HG03354 (cell line): ENCODE measurements around the gene NVL.

ENCODE experiments used
- ATAC-seq: cut with Tn5 transposase; IDR thresholded peaks from one replicate; pipeline ENCODE4 v1.9.1; 2021; ENCODE audit warnings: mild to moderate bottlenecking; ENCODE audit not compliant: unreplicated experiment, poor library complexity, severe bottlenecking

The NVL gene

DNA sequence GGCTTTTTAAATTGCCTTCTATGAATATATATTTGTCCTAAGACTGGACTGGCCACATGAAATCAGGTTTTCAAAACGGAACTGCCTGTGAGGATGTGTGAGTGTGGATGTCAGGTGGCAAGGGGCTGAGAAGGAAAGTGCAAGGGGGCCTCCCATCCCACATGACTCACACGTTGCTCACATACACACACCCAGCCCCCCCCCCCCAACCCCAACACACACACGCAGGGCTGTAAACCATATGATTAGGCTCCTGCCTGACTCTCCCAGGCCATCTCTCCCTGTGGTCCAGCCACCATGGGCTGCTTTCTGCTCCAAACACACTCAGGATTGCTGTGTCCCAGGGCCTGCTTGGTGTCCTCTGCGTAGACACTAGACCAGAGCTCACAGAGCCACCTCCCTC is 124.5 kb downstream of the NVL start:
- peak; percentile 52 for ATAC-seq

DNA sequence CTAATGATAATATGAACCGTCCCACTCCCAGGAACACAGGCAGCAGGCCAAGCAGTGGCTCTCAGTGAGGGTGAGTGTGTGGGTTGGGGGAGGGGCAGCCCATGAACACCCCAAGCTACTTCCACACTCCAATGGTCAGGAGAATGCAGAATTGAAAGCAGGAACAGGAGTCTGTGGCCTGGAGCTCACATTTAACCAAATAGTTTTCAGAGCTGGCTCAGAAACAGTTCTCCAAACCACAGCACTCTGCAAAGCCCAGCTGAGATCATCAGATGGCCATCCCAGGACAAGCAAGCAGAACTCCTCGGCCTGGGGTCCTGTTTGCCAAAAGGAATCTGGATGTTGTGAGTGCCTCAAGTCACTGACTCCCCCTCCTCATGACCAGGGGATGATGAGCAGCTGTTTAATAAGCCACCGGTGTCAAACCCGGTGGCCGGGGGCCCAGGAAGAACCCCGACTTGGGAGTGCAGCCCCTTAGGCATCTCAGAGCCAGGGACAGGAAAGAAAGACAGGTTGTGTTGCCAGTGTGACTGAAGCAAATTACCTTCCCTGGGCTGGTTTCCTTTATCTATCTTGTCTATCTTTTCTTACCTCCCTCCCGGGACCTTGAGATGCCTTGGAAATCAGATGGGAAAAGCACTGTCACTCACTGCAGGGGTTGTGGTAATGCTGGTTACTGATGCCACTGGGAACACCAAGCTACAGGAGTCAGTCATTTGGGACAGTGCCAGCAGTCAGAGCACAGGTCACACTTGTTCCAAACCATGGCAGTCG is 126.5 kb downstream of the NVL start:
- peak; percentile 56 for ATAC-seq

DNA sequence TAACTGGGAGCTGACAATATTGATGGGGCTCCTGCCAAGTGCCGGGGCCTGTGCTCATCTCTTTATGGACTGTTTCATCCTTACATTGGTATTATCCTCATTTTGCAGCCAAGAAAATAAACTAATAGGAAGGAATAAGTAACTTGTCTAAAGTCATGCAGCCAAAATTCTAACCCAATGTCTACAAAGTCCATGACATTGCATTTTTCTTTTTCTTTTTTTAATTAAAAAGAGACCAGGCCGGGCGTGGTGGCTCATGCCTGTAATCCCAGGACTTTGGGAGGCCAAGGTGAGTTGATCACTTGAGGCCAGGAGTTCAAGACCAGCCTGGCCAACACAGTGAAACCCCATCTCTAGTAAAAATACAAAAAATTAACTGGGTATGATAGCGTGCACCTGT is 128.1 kb downstream of the NVL start:
- ATAC-seq: no peak

DNA sequence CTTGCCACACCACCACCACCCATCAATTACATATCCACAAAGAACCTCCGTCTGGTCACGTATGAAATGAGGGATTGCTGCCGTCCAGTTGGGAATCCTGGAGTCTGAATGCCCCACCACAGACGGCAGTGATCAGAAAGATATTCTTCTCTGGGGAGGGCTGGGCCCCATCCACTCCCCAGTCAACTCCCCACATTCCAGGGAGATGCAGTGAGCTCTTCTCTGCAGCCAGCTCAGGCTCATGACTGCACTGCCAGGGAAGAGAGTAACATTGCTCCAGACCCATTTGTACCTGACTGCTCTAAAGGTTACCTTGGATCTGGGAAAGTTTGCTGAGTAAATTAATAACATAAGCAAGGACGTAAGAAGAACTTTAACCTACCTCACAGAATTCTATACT is 128.6 kb downstream of the NVL start:
- no peak for ATAC-seq

DNA sequence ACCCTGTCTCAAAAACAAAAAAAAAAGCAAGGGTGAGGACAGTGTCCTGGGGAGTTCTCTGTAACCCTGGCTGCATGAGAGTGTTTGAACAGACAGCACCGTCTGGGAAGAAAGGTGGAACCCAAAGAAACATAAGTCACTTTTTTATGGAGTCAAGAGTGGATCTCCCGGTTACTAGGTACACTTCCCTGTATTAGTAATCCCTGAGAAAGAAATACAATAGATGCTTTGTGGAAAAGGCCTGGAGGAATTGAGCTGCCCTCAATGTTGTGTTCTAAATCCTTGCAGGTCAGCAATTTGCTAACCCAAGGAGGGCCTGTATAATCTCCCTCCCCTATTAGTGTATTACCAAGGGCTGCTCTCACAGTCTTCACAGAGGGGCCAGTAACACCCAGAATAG is 130.3 kb downstream of the NVL start:
- no peak for ATAC-seq

DNA sequence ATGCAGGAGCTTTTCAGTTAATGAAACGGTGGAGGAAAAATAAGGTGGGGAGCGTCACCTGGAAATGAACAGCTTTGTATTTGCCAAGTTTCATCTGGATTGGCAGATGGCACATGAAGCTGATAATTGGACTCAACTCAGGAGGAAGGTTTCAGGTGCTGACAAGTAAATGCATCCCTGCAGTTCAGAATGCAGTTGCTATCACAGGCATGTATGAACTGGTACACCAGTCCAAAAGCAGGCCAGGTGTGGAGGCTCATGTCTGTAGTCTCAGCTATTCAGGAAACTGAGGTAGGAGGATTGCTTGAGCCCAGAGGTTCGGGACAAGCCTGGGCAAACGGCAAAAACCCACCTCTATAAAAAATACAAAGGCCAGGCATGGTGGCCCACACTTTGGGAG is 131.4 kb downstream of the NVL start:
- ATAC-seq: no peak

DNA sequence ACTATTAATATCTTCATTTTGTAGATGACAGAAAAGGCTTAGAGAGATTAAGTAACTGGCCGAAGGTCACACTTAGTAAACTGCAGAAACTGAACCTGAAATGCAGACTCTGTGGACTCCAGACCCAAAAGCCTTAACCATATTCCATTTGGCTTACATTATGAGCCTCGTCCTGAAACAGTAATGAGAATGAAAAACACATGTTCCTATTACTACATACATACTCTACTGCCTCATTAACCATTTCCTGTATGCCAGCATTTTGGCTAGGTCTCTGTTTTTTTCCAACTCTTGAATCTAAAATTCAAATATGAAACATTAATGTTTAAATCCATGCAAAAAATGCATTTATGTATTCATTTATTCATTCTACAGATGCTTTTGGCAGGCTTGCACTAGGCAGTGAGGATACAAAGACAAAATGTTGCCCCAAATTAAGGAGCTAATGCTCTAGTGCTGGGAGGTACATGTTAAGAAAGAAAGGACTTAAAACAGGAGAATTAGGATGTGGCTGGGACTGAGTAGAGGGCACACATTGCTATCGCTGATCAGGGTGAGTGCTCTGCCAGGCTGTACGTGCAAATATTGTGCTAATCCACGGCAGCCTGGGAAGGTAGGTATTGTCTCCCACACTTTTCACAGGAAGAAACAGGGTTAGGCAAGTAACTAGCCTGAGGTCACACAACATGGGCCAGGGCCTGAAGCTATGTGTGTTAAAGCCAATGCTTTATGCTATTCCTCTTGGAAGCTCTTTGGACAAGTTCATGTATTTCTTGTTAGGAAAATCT is 133.0 kb downstream of the NVL start:
- no peak for ATAC-seq

DNA sequence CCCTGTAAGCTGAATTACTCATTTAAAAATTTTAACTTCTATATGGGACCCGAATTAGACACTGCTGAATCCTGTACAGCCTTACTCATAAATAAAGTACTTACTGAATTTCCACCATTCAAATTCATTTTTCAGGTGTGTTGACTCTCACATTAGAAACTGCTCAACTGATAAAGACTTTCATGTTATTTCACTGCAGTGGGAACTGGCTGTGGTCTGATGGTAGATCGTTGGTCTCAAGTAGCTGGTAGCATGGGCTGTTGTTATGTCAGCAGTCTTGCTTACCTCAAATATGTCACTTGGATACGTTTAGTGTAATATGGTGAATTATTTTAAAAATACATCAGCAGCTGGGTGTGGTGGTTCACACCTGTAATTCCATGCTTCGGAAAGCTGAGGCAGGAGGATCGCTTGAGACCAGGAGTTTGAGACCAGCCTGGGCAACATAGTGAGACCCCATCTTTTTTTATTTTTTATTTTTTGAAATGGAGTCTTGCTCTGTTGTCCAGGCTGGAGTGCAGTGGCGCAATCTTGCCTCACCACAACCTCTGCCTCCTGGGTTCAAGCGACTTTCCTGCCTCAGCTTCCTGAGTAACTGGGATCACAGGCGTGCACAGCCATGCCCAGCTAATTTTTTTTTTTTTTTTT is 136.5 kb downstream of the NVL start:
- ATAC-seq: no peak

DNA sequence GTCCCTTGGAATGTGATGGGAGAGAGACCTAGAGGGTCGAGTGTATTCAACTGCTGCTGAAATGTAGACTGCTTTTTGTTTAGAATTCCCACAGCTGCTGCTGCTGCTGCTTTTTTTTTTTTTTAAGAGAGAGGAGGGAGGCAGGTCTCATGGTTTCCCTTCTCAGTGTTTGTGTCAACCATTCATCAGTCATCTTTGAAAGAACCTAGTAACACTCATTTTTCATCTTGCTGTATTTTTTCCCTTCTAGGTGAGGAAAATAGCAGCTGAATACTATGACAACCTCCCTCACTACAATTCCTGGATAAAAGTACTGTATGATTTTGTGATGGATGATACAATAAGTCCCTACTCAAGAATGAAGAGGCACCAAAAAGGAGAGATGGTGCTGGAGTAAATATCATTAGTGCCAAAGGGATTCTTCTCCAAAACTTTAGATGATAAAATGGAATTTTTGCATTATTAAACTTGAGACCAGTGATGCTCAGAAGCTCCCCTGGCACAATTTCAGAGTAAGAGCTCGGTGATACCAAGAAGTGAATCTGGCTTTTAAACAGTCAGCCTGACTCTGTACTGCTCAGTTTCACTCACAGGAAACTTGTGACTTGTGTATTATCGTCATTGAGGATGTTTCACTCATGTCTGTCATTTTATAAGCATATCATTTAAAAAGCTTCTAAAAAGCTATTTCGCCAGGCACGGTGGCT is 137.7 kb downstream of the NVL start:
- no peak for ATAC-seq

DNA sequence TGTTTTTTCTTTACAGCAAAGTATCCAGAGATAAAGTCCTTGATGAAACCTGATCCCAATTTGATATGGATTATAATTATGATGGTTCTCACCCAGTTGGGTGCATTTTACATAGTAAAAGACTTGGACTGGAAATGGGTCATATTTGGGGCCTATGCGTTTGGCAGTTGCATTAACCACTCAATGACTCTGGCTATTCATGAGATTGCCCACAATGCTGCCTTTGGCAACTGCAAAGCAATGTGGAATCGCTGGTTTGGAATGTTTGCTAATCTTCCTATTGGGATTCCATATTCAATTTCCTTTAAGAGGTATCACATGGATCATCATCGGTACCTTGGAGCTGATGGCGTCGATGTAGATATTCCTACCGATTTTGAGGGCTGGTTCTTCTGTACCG is 140.4 kb downstream of the NVL start:
- no peak for ATAC-seq

DNA sequence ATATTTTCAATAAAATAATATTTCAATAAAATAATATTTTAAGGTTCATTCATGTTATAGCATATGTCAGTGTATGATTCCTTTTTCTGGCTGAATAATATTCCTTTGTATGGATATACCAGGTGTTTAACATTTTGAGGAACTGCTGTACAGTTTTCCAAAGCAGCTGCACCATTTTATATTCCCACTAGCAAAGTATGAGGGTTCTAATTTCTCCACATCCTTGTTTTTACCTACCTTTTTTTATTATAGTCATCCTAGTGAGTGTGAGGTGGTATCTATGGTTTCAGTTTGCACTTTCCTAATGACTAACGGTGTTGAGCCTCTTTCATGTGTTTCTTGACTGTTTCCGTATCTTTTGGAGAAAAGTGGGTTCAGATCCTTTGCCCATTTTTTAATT is 141.7 kb downstream of the NVL start:
- no peak for ATAC-seq

DNA sequence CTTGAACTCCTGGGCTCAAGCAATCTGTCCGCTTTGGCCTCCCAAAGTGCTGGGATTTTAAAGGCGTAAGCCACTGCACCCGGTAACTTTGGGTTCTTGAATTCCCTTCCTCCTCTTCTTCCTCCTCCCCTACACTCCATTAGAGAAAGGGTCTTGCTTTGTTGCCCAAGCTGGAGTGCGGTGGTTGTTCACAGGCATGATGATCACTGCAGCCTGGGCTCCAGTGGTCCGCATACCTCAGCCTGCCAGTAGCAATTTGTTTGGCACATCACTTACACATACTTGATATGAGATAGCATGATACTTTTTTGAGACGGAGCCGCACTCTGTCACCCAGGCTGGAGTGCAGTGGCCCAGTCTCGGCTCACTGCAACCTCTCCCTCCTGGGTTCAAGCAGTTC is 144.8 kb downstream of the NVL start:
- ATAC-seq: no peak

DNA sequence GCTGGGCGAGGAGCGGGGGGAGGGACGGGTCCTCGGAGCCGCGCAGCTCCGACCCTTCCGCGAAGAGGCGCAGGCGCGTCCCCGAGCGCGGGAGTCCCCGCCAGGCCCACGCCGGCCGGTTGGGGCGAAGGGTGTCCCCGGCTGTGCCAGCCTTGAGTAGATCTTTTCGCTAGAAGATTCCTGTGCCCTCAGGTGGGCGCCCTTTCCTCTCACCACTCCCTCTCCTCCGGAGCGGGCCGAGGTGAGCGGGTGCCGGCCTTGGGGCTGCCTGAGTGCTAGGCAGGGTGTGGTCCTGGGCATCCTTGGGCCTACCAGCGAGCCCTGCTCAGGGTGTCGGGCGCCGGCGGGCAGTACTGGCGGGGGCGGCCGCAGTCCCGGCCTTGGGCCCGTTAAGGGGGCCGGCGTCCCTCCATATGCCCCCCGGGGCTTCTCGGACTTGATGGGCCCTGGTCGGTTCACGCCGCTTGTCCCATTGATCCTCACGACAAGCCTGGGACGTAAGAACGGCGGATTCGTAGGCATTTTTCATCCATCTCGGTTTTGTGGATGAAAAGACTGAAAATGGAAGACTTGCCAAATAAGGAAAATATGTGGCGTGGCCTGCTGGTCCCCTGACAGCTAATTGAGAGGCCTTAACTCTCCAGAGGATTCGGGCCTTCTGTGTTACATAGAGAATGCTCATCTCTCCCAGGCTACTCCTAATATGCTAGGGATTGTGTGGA is 146.2 kb downstream of the NVL start:
- ATAC-seq: peak; percentile 54

DNA sequence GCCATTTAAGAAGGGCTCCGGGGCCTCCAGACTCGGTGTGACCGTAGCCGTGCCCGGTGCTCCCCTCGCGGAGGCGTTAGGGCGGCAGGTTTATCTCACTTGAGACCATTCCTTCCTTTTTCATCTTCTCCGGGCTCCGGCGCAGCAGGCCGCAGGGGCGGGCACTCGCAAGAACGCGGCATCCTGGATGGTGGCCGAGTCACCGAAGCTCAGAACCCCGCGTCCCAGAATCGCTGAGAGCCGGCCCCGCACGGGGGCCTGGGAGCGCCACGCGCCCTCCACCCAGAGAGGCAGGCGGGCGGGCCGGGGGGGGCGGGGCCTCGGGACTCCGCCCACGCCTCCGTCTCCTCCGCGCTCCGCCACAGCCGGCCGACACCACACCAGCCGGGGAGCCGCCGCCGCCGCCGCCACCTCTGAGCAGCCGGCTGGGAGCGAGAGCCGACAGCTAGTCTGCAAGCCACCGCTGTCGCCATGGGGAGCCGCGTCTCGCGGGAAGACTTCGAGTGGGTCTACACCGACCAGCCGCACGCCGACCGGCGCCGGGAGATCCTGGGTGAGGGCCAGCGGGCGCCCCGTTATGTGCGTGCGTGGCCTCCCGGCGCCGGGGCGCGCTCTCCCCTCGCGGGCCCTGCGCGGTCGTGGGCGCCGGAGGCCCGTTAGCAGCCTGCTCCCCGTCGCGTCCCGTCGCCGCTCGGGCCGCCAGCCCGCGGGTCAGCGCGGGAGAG is 146.9 kb downstream of the NVL start, which contains the start of gene DEGS1:
DEGS1 (plus strand) TSS at position 375 of the 725 bp plus-strand sequence; CDS start at position 472, 97 bp downstream.
- peak; percentile 79 for ATAC-seq

DNA sequence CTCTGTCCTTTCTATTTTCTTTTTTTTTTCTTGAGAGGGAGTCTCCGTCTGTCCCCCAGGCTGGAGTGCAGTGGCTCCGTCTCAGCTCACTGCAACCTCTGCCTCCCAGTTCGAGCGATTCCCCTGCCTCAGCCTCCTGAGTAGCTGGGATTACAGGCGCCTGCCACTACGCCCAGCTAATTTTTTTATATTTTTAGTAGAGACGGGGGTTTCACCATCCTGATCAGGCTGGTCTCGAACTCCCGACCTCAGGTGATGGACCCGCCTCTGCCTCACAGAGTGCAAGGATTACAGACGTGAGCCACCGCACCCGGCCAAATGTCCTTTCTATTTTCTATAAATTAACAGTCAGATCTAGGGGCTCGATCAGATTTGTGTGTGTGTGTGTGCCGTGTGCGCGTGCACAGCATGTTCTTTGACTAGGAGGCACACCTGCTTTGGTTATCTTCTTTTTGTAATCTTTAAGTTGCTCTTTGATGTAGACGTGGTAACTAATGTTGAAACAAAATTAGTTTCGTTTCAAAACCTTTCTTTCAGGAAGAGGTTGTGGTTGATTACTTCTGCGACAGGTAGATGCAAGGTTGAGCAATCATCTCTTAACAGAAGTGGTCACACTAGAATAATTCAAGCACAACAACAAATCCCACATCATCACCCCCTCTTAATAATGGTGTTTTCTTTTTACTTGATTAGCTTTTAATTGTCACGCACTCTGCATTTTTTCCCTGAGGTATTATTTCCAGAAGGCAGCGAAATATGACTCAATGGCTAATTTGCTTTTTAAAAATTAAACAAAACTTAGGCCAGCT is 147.7 kb downstream of the NVL start:
- ATAC-seq: peak; percentile 51

DNA sequence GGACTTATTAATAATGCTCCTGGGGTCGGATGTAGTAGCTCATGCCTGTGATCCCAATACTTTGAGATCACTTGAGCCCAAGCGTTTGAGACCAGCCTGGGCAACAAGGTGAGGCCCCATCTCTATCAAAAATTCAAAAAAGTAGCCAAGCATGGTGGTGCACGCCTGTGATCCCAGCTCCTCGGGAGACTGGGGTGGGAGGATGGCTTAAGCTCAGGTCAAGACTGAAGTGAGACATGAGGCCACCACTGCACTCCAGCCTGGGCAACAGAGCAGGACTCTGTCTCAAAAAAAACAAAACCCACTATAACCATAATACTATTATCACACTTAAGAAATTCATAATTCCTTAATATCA is 148.5 kb downstream of the NVL start:
- ATAC-seq: no peak

DNA sequence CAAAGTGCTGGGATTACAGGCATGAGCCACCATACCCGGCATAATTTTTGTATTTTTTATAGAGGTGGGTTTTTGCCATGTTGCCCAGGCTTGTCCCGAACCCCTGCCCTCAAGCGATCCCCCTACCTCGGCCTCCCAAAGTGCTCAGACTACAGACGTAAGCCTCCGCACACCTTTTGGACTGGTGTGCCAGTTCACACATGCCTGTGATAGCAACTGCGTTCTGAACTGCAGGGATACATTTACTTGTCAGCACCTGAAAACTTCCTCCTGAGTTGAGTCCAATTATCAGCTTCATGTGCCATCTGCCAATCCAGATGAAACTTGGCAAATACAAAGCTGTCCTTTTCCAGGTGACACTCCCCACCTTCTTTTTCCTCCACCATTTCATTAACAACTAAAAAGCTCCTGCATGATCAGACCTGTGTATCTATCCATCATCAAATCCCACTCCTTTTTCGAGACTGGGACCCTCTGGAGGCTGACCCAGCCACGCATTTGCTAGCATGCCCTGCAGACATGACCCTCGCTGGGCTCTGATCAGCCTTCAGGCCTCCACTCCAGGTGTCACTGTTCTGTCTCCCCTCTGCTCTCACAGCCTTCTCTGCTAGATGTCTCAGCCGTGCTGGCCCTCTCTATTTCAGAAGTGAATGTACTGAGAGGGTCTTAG is 149.1 kb downstream of the NVL start:
- ATAC-seq: no peak

DNA sequence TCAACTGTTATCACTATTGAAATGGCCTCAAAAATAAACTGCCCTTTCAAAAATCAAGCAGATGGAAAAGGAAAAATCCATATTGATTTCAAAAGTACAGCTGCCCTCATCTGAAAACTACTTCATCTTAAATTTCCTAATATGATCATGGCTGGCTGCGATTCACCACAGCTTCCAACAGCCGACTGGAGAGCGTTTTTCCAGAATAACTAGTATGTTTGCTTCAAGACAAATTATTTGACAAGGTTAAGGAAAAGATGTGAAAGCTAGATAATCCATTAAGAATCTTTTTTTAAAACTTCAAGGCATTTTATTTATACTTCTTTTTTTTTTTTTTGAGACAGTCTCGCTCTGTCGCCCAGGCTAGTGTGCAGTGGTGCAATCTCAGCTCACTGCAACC is 151.1 kb downstream of the NVL start:
- ATAC-seq: no peak
